CD14-positive monocyte (primary cell): Measurements from ENCODE around the gene AGFG1. TPM values are rescaled to one million over a fixed set of nuclear protein-coding genes. Genes with fewer than 3 reads are reported as not detected.
"Not testable (repeated sequence)": the region's sequence is repeated elsewhere in the genome, so short reads cannot be mapped to it uniquely, and the experiment has no call there.

ENCODE experiments used
- DNase-seq, 3 donors: peaks; one replicate each; pipeline ENCODE4 v3.0.0-alpha.2; 2011 to 2022
- H2AFZ ChIP-seq: 2 replicates; pipeline ENCODE4 v1.6.0; 2012; ENCODE audit warnings: mild to moderate bottlenecking, low read depth, low read length, inconsistent platforms; ENCODE audit not compliant: insufficient read depth, poor library complexity, severe bottlenecking
- H3K27ac ChIP-seq, 2 donors: 1 replicate in 1 of 2; 2 replicates in 1 of 2; pipeline ENCODE4 v1.5.1; 2012 to 2013; ENCODE audit warnings: low read length in 2 of 2, control low read depth in 1 of 2, inconsistent platforms in 1 of 2, low read depth in 1 of 2, mild to moderate bottlenecking in 1 of 2
- H3K27me3 ChIP-seq, 2 donors: one replicate each; pipeline versions ENCODE4 v1.6.0 to v1.6.1; 2011 to 2013; ENCODE audit warnings: low read length in 2 of 2; ENCODE audit not compliant: control insufficient read depth in 2 of 2, insufficient read depth in 2 of 2
- H3K36me3 ChIP-seq, 2 donors: replicated peaks in 1 of 2; 1 replicate in 1 of 2; 2 replicates in 1 of 2; pipeline versions ENCODE4 v1.5.1 to v1.6.1; 2012 to 2013; ENCODE audit warnings: low read length in 2 of 2, control low read depth in 1 of 2, inconsistent platforms in 1 of 2, mild to moderate bottlenecking in 1 of 2; ENCODE audit not compliant: insufficient read depth in 2 of 2, control insufficient read depth in 1 of 2
- H3K4me1 ChIP-seq, 2 donors: 1 replicate in 1 of 2; 2 replicates in 1 of 2; pipeline versions ENCODE4 v1.5.1 to v1.6.1; 2012 to 2013; ENCODE audit warnings: low read length in 2 of 2, control low read depth in 1 of 2, inconsistent platforms in 1 of 2, mild to moderate bottlenecking in 1 of 2, moderate library complexity in 1 of 2; ENCODE audit not compliant: insufficient read depth in 2 of 2, control insufficient read depth in 1 of 2
- H3K4me2 ChIP-seq: replicated peaks from 2 replicates; pipeline ENCODE3; 2012; ENCODE audit warnings: low read length, moderate library complexity, mild to moderate bottlenecking; ENCODE audit not compliant: poor library complexity, severe bottlenecking; ENCODE audit errors: extremely low read depth
- H3K4me3 ChIP-seq, 3 experiments: fragments of 200-600 bp in 1 of 3; sonication (generic) in 1 of 3; replicated peaks in 1 of 3; 1 replicate in 2 of 3; 2 replicates in 1 of 3; pipeline ENCODE4 v1.5.1; 2011 to 2013; ENCODE audit warnings: low read length in 3 of 3, mild to moderate bottlenecking in 3 of 3, control low read depth in 2 of 3, low read depth in 2 of 3, inconsistent platforms in 1 of 3, moderate library complexity in 1 of 3
- H3K79me2 ChIP-seq: 2 replicates; pipeline ENCODE4 v1.6.0; 2012; ENCODE audit warnings: mild to moderate bottlenecking, control low read depth, inconsistent platforms, low read length, moderate library complexity; ENCODE audit not compliant: insufficient read depth
- H3K9ac ChIP-seq: 2 replicates; pipeline ENCODE4 v1.6.0; 2017; ENCODE audit warnings: low read length, mild to moderate bottlenecking; ENCODE audit not compliant: insufficient read depth, poor library complexity, severe bottlenecking
- H3K9me3 ChIP-seq, 2 donors: replicated peaks in 1 of 2; 1 replicate in 1 of 2; 2 replicates in 1 of 2; pipeline versions ENCODE4 v1.5.1 to v1.6.1; 2012 to 2013; ENCODE audit warnings: low read length in 2 of 2, control low read depth in 1 of 2; ENCODE audit not compliant: control insufficient read depth in 1 of 2, insufficient read depth in 1 of 2
- H4K20me1 ChIP-seq: 2 replicates; pipeline ENCODE4 v1.6.0; 2012; ENCODE audit warnings: mild to moderate bottlenecking, low read length, control low read depth, moderate library complexity; ENCODE audit not compliant: insufficient read depth
- H3K27ac Mint-ChIP-seq, 7 donors: one replicate each; pipeline ENCODE4 v1.8.0; 2020; ENCODE audit warnings: mild to moderate bottlenecking in 7 of 7, mixed read lengths in 7 of 7, moderate library complexity in 6 of 7, inconsistent platforms in 2 of 7
- H3K27me3 Mint-ChIP-seq, 3 donors: one replicate each; pipeline ENCODE4 v1.8.0; 2021 to 2022; ENCODE audit warnings: low read depth in 3 of 3, mild to moderate bottlenecking in 3 of 3, mixed read lengths in 3 of 3, moderate library complexity in 3 of 3, inconsistent platforms in 1 of 3
- H3K36me3 Mint-ChIP-seq, 2 donors: one replicate each; pipeline ENCODE4 v1.8.0; 2020; ENCODE audit warnings: mixed read lengths in 2 of 2, inconsistent platforms in 1 of 2, mild to moderate bottlenecking in 1 of 2
- H3K4me1 Mint-ChIP-seq: one replicate; pipeline ENCODE4 v1.8.0; 2020; ENCODE audit warnings: mild to moderate bottlenecking, mixed read lengths
- H3K4me3 Mint-ChIP-seq, 2 donors: one replicate each; pipeline ENCODE4 v1.8.0; 2020; ENCODE audit warnings: mild to moderate bottlenecking in 2 of 2, mixed read lengths in 2 of 2, moderate library complexity in 1 of 2
- H3K9me3 Mint-ChIP-seq, 7 donors: one replicate each; pipeline ENCODE4 v1.8.0; 2020 to 2022; ENCODE audit warnings: mixed read lengths in 7 of 7, mild to moderate bottlenecking in 6 of 7, moderate library complexity in 6 of 7, inconsistent platforms in 2 of 7
- CTCF ChIP-seq: fragments of 200-600 bp; IDR thresholded peaks from one replicate; pipeline ENCODE4 v1.8.0; 2022; ENCODE audit warnings: antibody characterized with exemption, mild to moderate bottlenecking
- WGBS: methylation state at CpG from one replicate; pipeline ENCODE4 v1.1.5; 2013; ENCODE audit warnings: missing lambda C conversion rate; ENCODE audit not compliant: insufficient coverage; 5-methylcytosine and 5-hydroxymethylcytosine counted together
- intact Hi-C, 2 donors: fragments of 100-400 bp; cut with micrococcal nuclease; formaldehyde crosslinking; loops; one replicate each; pipeline versions ENCODE4 v1.15.0 to v1.15.1; 2023
- polyA plus RNA-seq, 3 donors: library from polyadenylated mRNA; depleted of rRNA in 1 of 3; unstranded in 2 of 3; stranded (reverse) in 1 of 3; fragments of 300-500 nt in 2 of 3; fragments of >200 nt in 1 of 3; fragmentation: Illumina TruSeq in 2 of 3; gene quantifications; 1 replicate in 2 of 3; 2 replicates in 1 of 3; pipeline ENCODE4 v1.2.3, GENCODE V29; 2012 to 2021

Gene AGFG1
- polyA plus RNA-seq, 3 donors, result 17.3 to 76.1 (median 56.9) TPM

DNA sequence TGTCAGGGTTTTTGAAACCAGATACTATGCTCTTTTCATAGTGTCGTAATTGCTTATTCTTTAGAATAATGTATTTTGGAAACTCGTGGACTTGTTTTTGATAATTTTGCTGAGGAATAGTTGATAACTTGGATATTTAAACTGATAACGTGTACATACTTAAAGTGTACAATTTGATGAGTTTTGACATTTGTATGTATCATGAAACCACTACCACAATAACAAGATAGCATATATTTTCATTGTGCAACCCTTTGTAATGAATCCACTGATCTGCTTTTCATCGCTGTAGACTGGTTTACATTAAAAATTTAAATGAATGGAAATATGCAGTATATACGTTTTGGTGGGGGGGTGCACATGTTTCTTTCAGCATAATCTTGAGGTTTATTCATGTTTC, 45.8 kb downstream of the AGFG1 start:
- H3K9me3 ChIP-seq, result no peaks in the 10 kb centered on the region
- intact Hi-C loops, result loop anchor here in 1 of 2 donors (5.0 kb wide), 1 partner anchor 35 kb away; no protein-coding TSS in a partner anchor
- H3K36me3 ChIP-seq, result peaks cover 17 to 36% of the 10 kb centered on the region in 2 donors
- H3K4me1 Mint-ChIP-seq, result peaks cover 67% of the 10 kb centered on the region
- TF ChIP-seq CTCF, result no peak
- H3K27ac ChIP-seq, result peak overlapping the region; percentile 59 to 78
- no CpG with 5 or more reads among the region's 5 CpGs for WGBS
- H3K9ac ChIP-seq, result no peak overlapping the region
- peaks cover 100% of the 10 kb centered on the region for H3K79me2 ChIP-seq
- H3K4me2 ChIP-seq, result peak overlapping the region; percentile 65
- peaks cover 32 to 54% of the 10 kb centered on the region in 2 donors for H3K4me1 ChIP-seq
- H3K4me3 ChIP-seq, result peak overlapping the region in 1 of 3 experiments; percentile 37
- H4K20me1 ChIP-seq, result peaks cover 100% of the 10 kb centered on the region
- peaks cover 0 to 3% (median 1%) of the 10 kb centered on the region in 3 donors for H3K27me3 Mint-ChIP-seq
- H3K27me3 ChIP-seq, result no peaks in the 10 kb centered on the region
- H3K9me3 Mint-ChIP-seq, result no peaks in the 10 kb centered on the region
- no peak overlapping the region for H3K4me3 Mint-ChIP-seq
- no peak overlapping the region for H2AFZ ChIP-seq
- peak overlapping the region; percentile 83 to 91 (median 88) for H3K27ac Mint-ChIP-seq
- no peak for DNase-seq
- peaks cover 33 to 39% of the 10 kb centered on the region in 2 donors for H3K36me3 Mint-ChIP-seq

DNA sequence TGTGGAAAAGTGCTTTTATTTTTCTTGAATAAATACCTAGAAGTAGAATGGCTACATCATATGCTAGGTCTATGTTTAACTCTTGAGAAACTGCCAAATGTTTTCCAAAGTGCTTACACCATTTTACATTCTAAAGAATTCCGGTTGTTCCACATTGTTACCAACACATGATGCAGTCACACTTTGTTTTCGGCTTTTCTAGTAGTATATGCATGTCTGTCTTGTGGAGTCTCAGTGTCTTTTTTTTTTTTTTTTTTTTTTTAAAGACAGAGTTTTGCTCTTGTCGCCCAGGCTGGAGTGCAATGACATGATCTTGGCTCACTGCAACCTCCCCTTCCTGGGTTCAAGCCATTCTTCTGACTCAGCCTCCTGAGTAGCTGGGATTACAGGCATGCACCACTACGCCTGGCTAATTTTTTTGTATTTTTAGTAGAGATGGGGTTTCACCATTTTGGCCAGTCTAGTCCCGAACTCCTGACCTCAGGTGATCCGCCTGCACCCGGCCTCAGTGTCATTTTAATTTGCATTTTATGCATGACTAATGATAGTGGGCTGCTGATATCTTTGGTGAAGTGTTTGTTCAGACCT, 46.4 kb downstream of the AGFG1 start:
- Mint-ChIP-seq H3K27ac (peak overlapping the region in 3 of 7 donors; percentile 40 to 85 (median 68)), H3K36me3 (peaks cover 34 to 37% of the 10 kb centered on the region in 2 donors), H3K4me1 (peaks cover 60% of the 10 kb centered on the region)
- H3K27me3 Mint-ChIP-seq, DNase-seq, H3K9me3 ChIP-seq, H3K4me3 ChIP-seq, H3K9ac ChIP-seq, H3K4me3 Mint-ChIP-seq, H3K27me3 ChIP-seq, H3K27ac ChIP-seq, H2AFZ ChIP-seq, H3K4me2 ChIP-seq, H3K9me3 Mint-ChIP-seq: not testable (repeated sequence)
- Histone ChIP-seq H3K79me2 (peaks cover 100% of the 10 kb centered on the region), H3K4me1 (peaks cover 32 to 54% of the 10 kb centered on the region in 2 donors), H3K36me3 (peaks cover 22 to 41% of the 10 kb centered on the region in 2 donors), H4K20me1 (peaks cover 100% of the 10 kb centered on the region)
- WGBS, result 100% methylated on average over 2 of the region's 7 CpGs
- intact Hi-C loops, result loop anchor here in 1 of 2 donors (5.0 kb wide), 1 partner anchor 36 kb away; no protein-coding TSS in a partner anchor

DNA sequence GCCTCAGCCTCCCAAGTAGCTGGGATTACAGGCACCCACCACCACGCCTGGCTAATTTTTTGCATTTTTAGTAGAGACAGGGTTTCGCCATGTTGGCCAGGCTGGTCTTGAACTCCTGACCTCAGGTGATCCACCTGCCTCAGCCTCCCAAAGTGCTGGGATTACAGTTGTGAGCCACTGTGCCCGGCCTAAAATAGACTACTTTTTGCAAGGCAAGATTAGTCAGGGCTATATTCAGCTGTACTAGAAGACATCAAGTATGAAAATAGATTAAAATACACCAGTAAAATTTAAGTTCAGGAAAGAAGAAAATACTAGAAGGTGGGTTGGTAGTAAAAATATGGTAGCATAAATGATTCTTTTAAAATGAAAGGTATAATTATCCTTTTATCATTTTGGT, 49.2 kb downstream of the AGFG1 start:
- Mint-ChIP-seq H3K36me3 (peaks cover 41 to 45% of the 10 kb centered on the region in 2 donors), H3K4me1 (peaks cover 41% of the 10 kb centered on the region)
- H3K27ac Mint-ChIP-seq, H3K27ac ChIP-seq, H3K27me3 Mint-ChIP-seq, H3K4me3 Mint-ChIP-seq, H3K9ac ChIP-seq, DNase-seq, H3K4me3 ChIP-seq, intact Hi-C loops, H2AFZ ChIP-seq, H3K9me3 ChIP-seq, H3K27me3 ChIP-seq, H3K4me2 ChIP-seq, H3K9me3 Mint-ChIP-seq: not testable (repeated sequence)
- Histone ChIP-seq H3K4me1 (peaks cover 25 to 43% of the 10 kb centered on the region in 2 donors), H4K20me1 (peaks cover 100% of the 10 kb centered on the region), H3K79me2 (peaks cover 99% of the 10 kb centered on the region), H3K36me3 (peaks cover 50 to 62% of the 10 kb centered on the region in 2 donors)
- no CpG with 5 or more reads among the region's 3 CpGs for WGBS
